NCI-H748 treated with DMSO at 0.1 percent for 48 hours (cell line): ENCODE data around the gene AGAP9.
"Not testable (repeated sequence)": the region's sequence is repeated elsewhere in the genome, so short reads cannot be mapped to it uniquely, and the experiment has no call there.

Experiments used
- DNase-seq: peaks from one replicate; lab custom pipeline; 2025; lab: John Stamatoyannopoulos, UW

The AGAP9 gene

GRCh38 chr10:47485943-47486342 is 37.5 kb downstream of the AGAP9 start:
- not testable (repeated sequence) for DNase-seq

DNA sequence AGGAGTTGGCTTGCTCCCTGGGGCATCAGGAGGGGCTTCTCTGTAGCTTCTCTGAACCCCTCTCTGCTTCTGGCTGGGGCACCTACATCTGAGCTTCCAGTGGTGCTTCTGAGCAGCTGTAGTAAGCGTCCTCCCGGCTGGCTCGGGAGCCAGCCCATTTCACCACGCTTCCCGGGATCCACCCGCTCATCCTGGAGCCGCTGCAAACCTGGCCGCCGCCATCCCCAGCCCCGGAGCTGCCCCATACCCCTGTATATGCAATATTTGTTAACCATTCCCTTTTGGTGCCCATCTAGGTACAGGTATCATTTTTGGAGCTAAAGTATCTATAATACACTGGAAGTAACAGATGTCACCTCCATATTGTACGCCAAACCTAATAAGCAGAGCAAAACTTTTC is 38.7 kb downstream of the AGAP9 start:
- DNase-seq, result not testable (repeated sequence)

DNA sequence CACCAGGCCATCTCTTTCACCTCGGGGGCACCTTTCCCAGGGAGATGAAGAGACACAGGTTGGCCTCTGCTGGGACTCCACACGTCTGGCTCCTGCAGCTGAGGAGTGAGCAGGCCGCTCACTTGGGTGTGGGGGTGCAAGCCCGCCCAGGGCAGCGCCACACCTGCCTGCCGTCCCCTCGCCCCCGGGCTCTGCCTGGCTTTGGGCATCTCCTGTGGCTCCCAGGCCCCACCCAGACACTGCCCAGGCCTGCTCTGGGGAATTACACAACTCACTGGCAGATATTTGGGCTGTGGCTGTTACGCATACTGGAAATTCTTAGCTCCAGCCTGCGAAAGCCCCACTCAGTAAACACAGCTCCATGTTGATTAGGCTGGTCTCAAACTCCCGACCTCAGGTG is 39.5 kb downstream of the AGAP9 start, which contains the start of gene ANXA8:
TSS of gene ANXA8 (minus strand) at position 193 of the 400 bp plus-strand sequence. CDS start at position 11, 182 bp downstream.
- not testable (repeated sequence) for DNase-seq

- DNase-seq, result not testable (repeated sequence)
Observed at GRCh38 chr10:47482367-47482766, 41.1 kb downstream of the AGAP9 start.

- DNase-seq, result not testable (repeated sequence)
Observed at GRCh38 chr10:47481768-47482181, 41.7 kb downstream of the AGAP9 start.

DNA sequence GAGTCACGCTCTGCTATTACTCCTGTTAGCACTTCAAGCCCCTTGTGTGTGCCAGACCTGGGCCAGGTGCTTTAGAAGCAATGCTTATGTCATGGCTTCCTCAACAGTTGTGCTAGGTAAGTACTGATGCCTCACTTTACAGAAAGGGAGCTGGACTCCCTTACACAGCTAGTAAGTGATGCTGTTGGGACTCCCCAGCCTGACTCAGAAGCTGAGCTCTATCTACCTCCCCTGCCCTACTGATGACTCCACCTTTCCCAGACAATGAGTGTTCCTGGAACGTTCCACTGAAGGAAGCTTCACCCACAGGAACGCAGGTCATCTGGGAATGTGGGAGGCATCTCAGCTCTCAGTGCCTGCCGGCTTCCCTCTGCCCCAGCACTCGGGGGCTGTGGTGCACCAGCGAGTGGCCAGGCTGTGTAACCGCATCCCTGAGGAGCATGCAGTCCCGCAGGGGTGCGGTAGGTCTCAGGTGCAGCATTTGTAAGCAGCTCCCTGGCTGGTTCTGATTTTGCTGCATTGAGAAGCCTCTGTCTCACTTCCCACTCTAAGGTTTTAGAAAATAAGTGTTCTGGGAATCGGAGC is 42.2 kb downstream of the AGAP9 start:
- DNase-seq, result not testable (repeated sequence)

- DNase-seq, result not testable (repeated sequence)
Observed at GRCh38 chr10:47480133-47480532, 43.3 kb downstream of the AGAP9 start.

DNA sequence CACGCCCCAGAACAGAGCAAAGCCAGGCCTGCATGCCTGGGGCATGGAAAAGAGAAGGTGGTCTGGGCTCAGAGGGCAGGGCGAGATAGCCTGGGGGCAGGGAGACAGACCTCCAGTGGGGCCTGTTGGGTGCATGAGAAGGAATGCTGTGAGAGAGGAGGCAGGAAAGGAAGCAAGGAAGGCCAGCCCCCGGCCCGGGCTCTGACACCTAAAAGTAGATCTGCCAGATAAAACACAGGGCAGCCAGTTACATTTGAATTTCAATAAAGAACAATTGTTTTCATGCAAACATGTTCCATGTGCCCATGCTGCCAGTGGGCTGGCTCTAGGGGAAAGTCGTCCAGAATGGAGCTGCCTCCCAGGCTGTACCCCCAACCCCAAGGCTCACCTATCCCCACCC is 45.3 kb downstream of the AGAP9 start:
- not testable (repeated sequence) for DNase-seq

DNA sequence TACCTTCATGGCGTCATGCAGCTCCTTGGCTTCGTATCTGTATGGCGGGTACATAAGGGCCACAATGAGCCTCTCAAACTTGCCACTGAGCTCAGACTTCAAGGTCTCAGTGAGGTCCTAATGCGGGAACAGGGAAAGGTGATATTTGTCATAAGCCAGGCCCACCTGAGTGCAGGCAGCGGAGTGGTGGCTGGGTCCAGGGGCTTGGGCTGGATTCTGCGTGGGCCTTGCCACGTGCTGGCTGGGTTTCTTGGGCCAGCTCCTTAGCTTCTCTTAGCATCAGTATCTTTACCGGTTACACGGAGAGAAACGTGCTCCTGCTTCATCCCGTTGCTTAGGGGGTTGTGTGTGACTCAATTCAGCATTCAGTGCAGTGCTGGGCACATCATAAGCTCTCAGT is 46.4 kb downstream of the AGAP9 start:
- not testable (repeated sequence) for DNase-seq

GRCh38 chr10:47475101-47475500 is 48.3 kb downstream of the AGAP9 start:
- DNase-seq, result not testable (repeated sequence)

DNA sequence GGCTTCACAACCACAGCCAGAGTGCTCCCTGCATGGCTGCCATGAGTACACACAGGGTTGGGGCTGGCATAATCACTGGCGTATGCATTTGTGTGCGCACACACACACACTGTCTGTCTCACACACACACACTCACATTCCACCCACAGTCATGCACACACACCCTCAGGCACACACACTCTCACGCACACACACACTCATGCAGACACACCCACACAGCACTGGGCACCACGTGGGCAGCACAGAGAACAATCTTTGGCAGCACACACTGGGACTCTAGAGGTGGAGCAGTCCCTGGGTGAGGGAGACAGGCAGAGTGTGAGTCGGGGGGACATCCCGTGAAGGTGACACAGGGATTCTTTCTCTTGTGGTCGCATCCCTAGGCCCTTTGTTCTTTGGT is 49.9 kb downstream of the AGAP9 start:
- DNase-seq, result not testable (repeated sequence)

DNA sequence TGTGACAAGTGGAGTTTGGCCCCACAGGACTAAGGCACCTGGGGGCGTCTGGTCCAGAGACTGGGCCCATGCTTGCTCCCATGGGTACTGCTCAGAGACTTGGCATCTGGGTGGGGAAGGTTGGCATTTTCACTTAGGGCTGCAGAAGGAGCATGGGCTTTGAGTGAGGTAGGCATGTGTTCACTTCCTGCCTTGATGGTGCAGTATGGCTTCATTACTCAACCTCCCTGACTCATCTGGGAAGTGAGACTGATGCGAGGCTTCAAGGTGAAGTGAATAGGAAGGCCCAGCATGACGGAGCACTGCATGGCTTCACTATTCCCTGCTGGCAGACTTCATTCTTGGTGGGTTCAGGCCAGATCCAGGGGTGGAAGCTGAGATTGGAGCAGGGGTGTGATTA is 50.8 kb downstream of the AGAP9 start:
- DNase-seq, result not testable (repeated sequence)

DNA sequence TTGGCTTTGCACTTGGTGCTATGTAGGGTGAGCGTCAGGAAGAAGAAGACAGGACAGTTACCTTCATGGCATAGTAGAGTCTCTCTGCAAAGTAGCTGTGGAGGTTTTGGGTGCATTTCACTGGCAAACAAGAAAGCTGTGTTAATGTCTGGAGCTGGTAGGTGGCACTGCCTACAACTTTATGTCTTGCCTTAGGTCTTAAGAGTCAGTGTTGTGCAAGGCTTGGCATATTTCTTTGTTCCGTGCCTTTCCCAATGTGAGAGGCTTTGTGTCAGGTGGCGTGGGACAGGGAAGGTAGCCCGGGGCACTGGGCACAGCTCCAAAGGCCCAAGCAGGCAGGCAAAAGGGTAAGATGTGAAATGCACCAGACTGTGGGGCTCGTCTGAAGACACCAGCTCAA is 51.4 kb downstream of the AGAP9 start:
- DNase-seq, result not testable (repeated sequence)

DNA sequence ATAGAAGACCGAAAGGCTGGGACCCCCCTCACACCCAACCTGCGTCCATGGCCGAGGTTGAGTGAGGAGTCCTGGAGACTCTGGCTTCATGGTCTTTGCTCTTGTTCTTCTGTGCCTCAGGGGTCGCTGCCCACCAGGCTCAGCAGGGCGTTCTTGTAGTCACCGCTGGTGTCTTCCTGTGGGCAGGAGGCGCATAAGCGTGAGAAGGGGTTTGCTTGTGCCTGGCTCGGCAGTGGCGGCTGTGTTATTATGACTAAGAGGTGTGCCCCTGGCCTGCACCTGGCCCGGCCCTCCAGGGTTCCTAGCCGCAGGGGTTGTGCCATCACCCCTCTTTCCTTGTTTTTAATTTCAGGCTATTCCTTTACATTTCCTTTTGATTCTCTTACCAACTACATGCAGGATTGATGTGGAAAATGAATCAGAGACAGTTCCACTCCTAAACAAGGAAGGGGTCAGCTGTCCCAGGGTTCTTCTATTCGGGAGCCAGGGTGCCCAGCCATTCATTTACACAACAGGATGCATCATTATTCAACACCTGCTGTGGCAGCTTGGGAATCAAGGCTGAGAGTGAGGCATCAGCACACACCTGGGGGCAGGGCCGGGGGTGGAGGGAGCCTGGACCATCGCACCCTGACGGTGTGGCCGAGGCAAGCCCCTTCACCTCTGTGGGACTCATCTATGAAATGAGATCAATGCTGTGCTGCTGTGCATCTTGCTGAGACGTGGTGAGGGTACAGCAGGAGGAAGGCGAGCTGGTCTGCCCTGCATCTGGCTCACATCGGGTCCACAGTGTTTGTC is 54.5 kb downstream of the AGAP9 start:
- DNase-seq, result not testable (repeated sequence)

DNA sequence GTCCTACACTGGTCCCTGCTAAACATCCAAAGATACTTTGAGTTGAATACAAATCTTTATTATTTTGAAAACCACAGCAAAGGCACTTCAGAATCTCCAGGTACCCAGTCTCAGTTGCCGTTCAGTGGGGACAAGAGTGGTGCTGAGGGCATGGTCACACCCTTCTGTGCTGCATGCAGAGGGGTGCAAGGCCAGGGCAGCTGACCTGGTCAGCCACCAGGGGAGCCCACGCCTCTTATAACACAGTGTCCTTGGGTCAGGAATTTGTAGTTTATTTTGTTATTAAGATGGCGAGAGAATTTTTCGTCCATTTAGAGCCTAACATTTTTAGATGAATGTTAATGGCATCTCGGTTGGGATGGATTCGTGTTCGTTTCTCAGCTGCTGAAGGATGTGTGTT is 55.5 kb downstream of the AGAP9 start:
- not testable (repeated sequence) for DNase-seq

DNA sequence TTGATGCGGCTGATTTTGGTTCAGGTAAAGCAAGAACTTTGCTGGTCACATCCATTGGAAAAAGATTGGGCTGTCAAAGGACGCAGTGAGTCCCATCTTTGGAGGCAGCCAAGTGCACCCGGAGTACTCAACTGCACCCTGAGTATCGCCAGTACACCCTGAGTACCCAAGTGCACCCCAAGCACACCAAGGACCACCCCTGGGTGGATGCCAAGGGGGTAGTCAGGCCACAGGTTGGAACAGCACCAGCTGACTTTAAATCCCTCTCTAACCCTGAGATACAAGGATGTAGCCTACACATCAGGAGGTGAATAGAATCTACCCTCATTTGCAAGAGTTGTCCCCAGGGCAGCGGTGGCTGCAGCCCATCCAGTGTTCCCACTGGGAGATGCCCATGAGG is 56.0 kb downstream of the AGAP9 start:
- not testable (repeated sequence) for DNase-seq

DNA sequence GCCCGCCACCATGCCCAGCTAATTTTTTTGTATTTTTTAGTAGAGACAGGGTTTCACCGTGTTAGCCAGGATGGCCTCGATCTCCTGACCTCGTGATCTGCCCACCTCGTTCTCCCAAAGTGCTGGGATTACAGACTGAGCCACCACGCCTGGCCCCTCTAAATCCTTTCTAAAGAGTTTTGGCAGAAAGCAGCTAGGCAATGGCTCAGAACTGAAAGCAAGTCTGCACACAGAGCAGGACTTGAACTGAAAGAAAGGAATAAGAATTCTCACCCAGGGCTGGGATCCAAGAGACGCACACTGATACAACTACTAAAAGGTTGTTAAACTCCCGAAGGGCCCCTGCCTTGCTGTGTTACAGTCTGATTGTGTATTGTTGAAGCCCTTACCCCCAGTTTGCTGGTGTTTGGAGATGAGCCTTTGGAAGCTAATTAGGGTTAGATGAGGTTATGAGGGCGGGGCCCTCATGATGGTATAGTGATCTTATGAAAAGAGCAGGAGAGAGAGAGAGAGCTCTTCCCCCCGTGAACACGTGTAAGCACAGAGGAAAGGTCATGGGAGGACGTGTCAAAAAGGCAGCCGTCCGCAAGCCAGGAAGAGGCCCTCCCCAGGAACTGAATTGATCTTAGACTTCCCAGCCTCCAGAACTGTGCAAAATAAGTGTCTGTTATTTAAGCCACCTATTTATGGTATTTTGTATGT is 58.1 kb downstream of the AGAP9 start:
- not testable (repeated sequence) for DNase-seq

- not testable (repeated sequence) for DNase-seq
Observed at GRCh38 chr10:47462577-47463358, 60.7 kb downstream of the AGAP9 start.

DNA sequence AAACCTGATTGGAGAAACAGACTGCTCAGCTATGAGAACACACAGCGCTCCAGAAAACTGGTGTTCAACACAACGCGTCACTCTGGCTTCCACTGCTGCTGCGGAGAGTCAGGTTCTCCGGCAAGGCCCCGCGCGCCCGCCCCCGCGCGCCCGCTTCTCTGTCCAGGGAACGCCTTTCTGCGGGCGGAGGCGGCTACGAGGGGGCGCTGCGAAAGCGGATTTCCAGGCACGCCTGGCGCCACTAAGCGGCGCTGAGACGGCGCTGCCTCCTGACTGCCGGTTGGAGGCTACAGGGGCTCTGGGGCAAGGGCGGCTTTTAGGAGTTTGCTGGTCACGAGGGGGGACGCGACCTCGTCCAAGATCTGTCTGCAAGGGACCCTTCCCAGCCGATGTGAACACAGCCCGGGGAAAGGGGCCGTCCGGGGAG is 62.2 kb downstream of the AGAP9 start:
- DNase-seq, result not testable (repeated sequence)

DNA sequence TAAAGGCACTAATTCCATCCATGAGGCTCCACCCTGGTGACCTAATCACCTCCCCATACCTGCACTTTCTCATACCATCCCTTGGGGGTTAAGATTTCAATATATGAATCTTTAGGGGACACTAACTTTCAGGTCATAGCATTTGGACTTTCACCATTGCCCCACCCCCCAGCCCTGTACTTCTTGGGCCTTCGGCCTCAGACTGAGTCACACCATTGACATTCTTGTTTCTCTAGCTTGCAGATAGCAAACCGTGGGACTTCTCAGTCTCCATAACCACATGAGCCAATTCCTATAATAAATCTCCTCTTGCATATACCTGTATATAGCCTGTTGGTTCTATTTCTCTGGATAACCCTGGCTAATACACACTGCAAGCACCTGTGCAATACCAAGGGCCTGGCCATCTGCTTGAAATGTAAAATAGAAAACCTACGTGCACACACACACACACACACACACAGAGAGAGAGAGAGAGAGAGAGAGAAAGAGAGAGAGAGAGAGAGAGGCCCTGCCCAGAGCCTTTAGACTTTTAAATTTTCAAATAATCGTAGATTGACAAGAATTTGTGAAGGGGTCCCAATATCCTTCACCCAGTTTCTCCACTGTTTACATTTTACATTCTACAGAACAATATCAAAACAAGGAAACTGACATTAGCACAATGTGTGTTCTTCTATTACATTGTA is 64.8 kb downstream of the AGAP9 start:
- no peak for DNase-seq

DNA sequence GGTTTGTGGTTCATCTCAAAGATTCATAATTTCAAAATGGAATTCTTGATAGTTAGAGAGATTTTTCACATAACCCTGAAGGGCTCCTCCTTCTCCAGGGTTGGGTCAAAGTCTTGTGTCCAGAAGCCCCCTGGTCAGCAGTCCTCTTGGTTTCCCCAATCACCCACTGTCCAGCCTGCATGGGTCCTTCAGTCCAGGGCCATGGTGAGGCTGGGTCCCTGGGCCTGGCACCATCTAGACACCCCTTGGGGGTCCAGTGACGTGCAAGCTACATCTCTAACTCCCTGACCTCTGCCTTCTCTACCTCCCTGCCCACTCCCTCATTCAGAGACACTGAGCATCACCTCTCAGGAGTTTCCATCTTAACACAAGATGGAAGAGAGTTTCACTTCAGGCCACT is 65.6 kb downstream of the AGAP9 start:
- no peak for DNase-seq
